NCI-H128 (cell line): ENCODE data around the gene TRAPPC12.
"Not testable (repeated sequence)": the region's sequence is repeated elsewhere in the genome, so short reads cannot be mapped to it uniquely, and the experiment has no call there.

Experiments used
- DNase-seq: peaks from one replicate; lab custom pipeline; 2025; ENCODE audit not compliant: unreplicated experiment; lab: John Stamatoyannopoulos, UW

TRAPPC12 gene

GRCh38 chr2:3451926-3452671 lies 72.6 kb downstream of the TRAPPC12 start:
- DNase-seq = no peak

- no peak for DNase-seq
Measured at GRCh38 chr2:3453190-3453999, 73.9 kb downstream of the TRAPPC12 start.

- not testable (repeated sequence) for DNase-seq
Measured at GRCh38 chr2:3454005-3454404, 74.5 kb downstream of the TRAPPC12 start.

- DNase-seq = no peak
Measured at GRCh38 chr2:3454802-3455201, 75.3 kb downstream of the TRAPPC12 start.

- DNase-seq = no peak
Measured at GRCh38 chr2:3456125-3456524, 76.6 kb downstream of the TRAPPC12 start.

- DNase-seq = no peak
Measured at GRCh38 chr2:3457524-3458395, 78.3 kb downstream of the TRAPPC12 start.

GRCh38 chr2:3458396-3459184 lies 79.1 kb downstream of the TRAPPC12 start:
- DNase-seq = no peak

GRCh38 chr2:3459185-3460015 lies 79.9 kb downstream of the TRAPPC12 start:
- DNase-seq = no peak

- no peak for DNase-seq
Measured at GRCh38 chr2:3460156-3460555, 80.7 kb downstream of the TRAPPC12 start.

GRCh38 chr2:3460831-3461800 lies 81.6 kb downstream of the TRAPPC12 start:
- DNase-seq = no peak

GRCh38 chr2:3461801-3462492 lies 82.5 kb downstream of the TRAPPC12 start:
- DNase-seq = peak; percentile 9

- DNase-seq = no peak
Measured at GRCh38 chr2:3462493-3463104, 83.1 kb downstream of the TRAPPC12 start.

- no peak for DNase-seq
Measured at GRCh38 chr2:3463186-3463835, 83.8 kb downstream of the TRAPPC12 start.

GRCh38 chr2:3463944-3464343 lies 84.5 kb downstream of the TRAPPC12 start:
- no peak for DNase-seq

- no peak for DNase-seq
Measured at GRCh38 chr2:3464401-3465005, 85.0 kb downstream of the TRAPPC12 start.

- DNase-seq = no peak
Measured at GRCh38 chr2:3465328-3465727, 85.8 kb downstream of the TRAPPC12 start.
